HG03060 (cell line): Measurements from ENCODE around the gene MCRIP2.

Source experiments
- ATAC-seq: cut with Tn5 transposase; IDR thresholded peaks from one replicate; pipeline ENCODE4 v1.9.1; 2021; ENCODE audit warnings: low read depth, moderate number of reproducible peaks; ENCODE audit not compliant: unreplicated experiment

MCRIP2 gene

GRCh38 chr16:693364-693763, 51.7 kb downstream of the MCRIP2 start:
- ATAC-seq = no peak

- ATAC-seq = no peak
These were observed 52.1 kb downstream of the MCRIP2 start for GRCh38 chr16:693766-694165.

- ATAC-seq = no peak
These were observed 52.7 kb downstream of the MCRIP2 start for GRCh38 chr16:694187-694862.

GRCh38 chr16:694863-695354, 53.3 kb downstream of the MCRIP2 start:
- no peak for ATAC-seq

- ATAC-seq = no peak
These were observed 53.9 kb downstream of the MCRIP2 start for GRCh38 chr16:695355-696089.
